MM.1S (cell line): ENCODE measurements around the gene MARCKS.

Experiments used
- CTCF ChIP-seq: fragments of 300-600 bp; sonication (generic); IDR thresholded peaks from 2 replicates; pipeline ENCODE4 v1.5.1; 2016; ENCODE audit warnings: antibody characterized with exemption, low read length, mixed read lengths
- EZH2 ChIP-seq: fragments of 300-600 bp; sonication (generic); optimal IDR thresholded peaks from 2 replicates; pipeline ENCODE3; 2017; ENCODE audit warnings: low read depth, mild to moderate bottlenecking, antibody characterized with exemption, low read length, mixed read lengths
- EZH2phosphoT487 ChIP-seq: fragments of 300-600 bp; sonication (generic); IDR thresholded peaks from 2 replicates; pipeline ENCODE4 v1.6.1; 2018; ENCODE audit warnings: antibody characterized with exemption, low read length

- TF ChIP-seq CTCF (no peak), EZH2phosphoT487 (no peak), EZH2 (no peak)
These were observed 36.7 kb downstream of the MARCKS start for GRCh38 chr6:113893866-113894265.
